HCEC 1CT (cell line): ENCODE results near the gene TBC1D4.
"Not testable (repeated sequence)": the region's sequence is repeated elsewhere in the genome, so short reads cannot be mapped to it uniquely, and the experiment has no call there.

Source experiments
- DNase-seq: peaks from one replicate; pipeline ENCODE4 v3.0.0-alpha.2; 2017

TBC1D4 gene

DNA sequence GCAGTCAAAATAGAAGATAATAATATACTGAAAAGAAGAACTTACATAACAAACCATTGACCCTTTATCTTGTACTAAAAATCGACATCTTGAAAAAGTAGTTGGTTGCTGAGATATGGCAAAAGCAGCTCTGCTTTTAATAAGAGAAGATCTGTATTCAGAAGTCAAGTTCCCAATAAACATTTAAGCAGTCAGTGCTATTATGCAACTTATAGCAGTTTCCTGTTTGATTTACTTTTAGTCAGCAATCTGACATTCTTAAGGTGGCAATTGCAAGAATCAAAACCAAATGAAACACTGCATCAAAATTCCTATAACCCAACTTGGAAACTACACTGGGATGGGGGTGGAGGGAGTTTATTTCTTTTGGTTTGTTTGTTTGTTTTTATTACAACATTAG, 165.5 kb downstream of the TBC1D4 start:
- DNase-seq: peak; percentile 51

DNA sequence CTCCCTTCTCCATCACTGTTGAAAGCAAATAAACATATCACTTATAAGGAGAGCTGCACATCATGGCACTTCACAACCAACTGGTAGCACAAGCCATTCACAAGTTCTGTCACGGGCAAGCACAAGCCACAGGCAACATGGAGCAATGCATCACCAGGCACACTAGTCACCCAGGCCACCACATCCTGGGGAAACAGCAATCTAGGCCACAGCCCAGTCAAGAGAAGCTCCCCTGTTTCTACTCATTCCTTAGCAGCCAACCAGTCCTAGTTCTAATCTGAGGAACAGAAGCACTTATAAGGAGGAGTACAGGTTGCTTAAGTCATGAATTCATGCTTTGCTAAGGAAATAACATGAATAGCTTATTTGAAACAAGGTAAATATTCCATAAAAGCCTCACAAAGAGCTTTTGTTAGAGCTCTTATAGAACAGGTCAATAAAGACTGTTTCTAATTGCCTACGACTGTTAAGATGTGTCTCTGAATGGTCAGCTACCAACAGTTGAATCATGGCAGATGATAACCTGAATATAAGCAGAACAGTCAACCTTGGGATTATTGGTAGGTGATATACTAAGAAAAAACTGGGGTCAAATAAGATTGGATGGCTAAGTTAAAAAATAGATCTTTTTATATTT, 169.0 kb downstream of the TBC1D4 start:
- DNase-seq: no peak

DNA sequence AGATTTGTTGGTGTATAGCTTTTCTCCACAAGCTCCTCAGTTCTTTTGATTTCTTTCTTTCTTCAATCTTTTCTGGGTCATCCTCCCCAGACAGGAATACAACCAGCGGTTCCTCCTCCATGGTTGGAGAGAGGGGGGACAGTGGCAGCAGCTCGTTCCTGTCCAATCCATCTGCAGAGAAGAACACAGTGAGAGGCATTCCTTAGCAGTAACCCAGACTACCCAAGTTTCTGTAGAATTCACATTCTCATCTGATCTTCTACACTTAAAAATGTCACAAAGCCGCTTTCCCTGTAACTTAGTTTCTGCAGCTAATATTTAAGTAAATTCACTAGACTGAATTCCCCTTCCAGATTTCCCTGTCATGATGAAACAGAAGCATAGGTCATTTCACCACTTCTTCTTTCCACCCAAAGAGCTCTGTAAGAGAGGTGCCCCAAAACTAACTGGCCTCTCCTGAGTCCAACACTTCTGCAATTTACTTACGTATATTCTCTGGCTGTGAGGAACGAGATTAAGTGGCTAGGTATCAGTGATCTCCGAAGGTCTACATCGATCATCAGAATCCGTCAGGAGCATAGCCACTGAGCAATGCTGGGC, 171.9 kb downstream of the TBC1D4 start:
- no peak for DNase-seq

DNA sequence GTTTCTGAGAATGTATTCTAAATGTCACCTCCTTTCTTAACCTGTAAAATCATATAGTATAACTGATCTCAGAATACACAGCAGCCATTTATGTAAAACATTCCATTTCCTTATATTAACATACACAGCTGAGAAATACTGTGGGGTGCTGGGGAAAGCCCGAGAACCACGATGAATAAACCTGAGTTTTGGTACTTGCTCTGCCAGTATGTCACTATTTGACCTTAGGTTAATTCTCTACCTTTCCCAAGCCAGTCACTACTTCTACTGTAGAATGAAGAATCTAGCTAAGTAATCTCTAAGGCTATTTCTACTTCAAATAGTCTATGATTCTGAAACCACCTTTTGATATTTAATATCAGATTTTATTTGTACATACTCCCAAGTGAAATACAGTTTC, 173.7 kb downstream of the TBC1D4 start:
- DNase-seq: no peak

DNA sequence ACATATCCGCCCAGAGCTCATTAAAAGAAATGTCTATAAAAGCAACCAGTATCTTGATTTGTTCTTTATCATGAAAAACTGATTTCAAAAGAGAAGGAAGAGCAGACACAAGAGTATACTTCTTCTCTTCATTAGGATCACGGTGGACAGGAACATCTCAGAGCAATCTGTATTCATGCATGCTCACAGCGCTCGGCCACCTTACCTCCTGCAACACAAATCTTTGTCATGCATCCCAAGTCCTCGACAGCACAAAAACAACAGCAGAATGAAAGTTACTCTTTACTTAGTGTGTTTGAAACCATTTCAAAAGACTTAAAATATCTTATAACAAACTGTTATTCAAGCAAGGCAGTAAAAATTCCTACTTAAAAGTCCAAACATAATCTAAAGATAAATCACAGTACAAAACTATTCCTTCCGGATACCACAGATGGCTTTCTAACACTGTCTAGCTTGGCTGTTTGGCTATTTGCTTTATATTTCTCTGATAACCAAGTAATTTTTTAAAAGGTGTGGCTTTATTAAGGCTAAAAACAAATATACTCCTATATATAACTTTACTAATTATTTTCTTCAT, 174.5 kb downstream of the TBC1D4 start:
- no peak for DNase-seq

DNA sequence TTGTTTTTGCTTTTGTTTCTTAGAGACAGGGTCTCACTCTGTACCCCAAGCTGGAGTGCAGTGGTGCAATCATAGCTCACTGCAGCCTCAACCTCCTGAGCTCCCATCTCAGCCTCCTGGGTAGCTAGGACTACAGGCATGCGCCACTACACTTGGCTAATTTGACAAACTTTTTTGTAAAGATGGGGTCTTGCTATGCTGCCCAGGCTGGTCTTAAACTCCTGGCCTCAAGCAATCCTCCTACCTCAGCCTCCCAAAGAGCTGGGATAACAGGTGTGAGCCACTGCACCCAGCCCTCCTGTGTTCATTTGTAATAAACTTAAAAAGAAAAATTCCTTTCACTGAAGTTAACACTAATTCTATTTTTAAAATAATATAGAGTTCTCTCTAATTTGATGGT, 175.0 kb downstream of the TBC1D4 start:
- not testable (repeated sequence) for DNase-seq

DNA sequence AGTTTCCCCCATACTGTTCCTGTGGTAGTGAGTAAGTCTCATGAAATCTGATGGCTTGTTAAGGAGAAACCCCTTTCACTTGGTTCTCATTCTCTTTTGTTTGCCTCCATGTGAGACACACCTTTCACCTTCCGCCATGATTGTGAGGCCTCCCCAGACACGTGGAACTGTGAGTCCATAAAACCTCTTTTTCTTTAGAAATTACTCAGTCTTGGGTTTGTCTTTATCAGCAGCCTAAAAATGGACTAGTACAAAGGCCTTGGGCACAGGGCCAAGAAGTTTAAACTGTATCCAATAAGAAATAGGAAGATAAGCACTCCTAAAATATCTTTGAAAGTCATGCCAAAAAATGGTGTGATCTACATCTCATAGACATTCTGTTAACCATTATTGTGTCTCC, 176.9 kb downstream of the TBC1D4 start:
- DNase-seq: no peak

DNA sequence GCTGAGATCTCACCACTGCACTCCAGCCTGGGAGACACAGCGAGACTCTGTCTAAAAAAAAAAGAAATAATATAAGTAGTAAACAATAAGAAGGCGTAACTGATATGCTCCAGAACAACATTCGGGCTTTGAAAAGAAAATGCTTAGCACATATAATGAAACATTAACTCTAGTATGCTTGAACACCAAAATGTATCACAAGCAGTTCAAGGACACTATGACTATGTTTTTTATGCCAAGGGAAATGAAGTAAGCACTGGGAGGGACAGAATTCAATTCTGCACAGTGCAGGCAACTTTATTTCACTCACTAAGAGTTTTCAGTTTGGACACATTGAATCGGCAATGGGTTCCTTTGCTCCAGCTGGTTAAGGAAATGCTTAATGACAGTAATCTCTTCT, 178.7 kb downstream of the TBC1D4 start:
- no peak for DNase-seq

DNA sequence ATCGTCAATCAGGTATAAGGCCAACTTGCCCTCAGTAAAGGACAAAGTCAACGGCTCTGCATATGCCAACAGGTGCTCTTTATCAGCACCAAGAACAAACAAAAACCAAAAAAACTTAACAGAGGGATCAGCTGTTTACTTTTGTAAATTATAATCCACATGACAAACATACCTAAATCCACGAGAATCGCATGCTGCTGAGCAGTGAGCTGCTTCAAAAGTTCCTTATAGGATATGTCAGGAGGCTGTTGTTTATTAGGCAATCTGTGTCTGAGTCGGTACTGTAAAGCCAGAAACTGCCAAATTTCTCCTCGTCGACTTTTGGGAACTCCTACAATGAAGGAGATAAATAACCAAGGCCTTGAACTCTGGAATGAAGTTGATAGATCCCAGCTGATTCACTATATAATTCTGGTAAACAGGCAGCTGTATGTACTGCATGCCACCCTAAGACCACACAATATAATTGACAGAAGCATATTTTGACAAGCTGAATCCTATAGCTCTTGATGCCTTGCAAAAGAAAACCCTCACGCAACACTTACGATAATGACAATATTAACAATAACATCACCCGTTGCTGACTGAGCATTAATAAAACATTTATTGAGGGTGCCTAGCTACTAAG, 179.8 kb downstream of the TBC1D4 start:
- no peak for DNase-seq

DNA sequence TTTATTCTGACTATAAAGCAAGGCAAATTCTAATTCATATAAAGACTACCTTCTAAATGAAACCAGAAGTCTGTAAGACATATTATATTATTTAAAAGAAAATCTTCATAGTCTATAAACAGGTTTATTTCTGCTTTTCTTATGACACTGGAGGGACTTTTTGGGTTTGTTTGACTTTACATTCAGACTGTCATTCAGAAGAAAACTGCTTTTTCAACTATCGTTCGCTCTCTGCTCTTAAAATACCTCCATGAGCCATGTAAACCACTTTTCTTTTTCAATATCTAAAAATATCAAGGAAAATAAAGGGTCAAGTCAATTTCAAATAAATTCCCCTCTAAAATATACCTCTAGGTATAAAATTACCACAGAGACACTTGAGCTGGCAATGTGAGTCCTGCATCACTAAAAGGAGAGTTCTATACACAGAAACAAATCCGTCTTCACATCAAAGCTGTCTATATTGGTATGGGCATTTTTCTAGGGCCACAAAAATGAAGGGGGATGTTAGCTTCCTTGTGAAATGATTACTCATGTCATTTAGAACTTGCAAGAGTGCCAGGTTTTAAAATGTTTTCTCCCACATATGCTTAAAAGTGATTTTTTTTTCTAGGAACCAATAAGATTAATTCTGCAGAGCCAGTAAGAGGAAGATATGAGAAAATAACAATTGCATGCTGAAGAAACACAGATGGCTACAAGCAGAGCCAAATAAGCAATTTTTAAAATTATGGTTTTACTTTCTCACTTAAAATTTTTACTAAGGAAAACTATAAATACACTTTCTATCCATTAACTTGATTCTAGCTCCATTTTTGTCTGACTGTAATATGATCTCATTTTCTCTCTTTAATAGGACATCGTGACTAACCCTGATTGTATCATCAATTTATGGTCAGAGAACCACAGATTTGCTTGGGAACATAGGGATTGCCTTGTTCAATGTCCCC, 181.8 kb downstream of the TBC1D4 start:
- peak; percentile 58 for DNase-seq

DNA sequence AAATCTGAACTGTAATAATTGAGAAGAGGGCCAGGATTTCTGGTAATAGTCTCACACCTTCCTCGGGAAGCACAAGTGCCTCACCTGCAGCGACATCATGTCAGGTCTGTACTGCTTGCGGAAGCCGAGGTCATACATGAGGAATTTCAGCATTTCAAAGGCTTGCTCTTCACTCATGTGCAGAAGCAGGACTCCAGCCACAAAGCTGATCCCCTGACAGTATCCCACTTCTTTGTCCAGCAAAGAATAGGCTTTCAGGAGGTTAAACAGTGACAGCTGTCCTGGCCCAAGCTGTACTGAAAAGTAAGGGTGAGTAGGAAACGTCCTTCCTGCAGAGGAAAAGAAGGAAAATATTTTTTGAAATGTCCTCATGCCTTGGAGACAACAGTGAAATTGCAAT, 182.7 kb downstream of the TBC1D4 start:
- DNase-seq: no peak

DNA sequence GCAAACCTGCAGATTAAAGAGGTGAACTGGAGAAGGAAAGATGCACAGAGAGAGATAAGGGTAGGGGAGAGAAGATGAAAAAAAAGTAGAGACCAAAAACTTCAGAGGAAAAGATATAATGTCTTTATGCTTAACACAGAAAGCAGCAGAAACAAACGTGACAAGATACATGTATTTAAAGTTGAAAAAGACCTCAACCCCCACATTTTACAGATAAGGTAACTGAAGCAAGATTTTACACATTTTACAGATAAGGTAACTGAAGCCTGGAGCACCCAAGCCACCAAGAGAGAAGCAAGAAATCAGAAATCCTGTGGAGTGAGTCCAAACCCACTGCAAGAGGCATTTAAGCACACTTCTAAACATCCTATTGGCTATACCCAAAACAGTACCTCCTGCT, 185.3 kb downstream of the TBC1D4 start:
- DNase-seq: no peak

DNA sequence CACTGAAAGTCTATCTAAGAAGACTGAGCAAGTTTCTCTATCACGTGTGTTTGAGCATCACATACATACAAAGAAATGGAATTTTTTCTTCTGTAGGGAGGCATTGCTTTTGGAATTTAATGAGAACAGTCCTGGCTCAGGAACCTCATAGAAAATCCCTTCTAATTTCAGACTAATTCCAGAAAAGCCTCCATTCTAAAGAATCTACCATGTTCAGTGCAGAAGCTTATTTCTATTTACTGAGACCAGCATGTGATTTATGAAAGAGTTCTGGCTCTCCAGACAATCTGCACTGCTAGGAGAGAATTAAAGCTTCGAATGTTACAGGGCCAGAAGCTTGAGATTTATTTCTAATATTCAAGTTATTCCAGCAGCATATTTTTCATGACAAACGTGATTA, 186.8 kb downstream of the TBC1D4 start:
- DNase-seq: no peak

DNA sequence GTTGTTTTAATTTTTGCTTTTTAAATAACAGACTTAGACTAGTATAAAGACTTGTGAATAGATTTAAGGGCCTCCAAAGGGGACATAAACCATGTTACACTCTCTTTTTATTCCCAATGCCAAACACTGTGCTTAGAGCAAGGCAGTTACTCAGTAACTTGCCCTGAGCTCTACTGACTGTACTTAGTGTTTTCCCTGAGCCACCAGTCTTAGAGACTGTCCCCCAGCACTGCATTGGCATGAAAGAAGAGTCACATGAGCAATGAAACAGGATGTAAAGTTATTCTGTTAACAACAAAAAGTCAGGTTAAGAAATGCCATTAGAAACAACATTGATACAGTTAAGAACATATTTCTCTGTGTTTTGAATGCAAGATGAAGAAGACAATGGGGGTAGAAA, 187.9 kb downstream of the TBC1D4 start:
- DNase-seq: no peak

DNA sequence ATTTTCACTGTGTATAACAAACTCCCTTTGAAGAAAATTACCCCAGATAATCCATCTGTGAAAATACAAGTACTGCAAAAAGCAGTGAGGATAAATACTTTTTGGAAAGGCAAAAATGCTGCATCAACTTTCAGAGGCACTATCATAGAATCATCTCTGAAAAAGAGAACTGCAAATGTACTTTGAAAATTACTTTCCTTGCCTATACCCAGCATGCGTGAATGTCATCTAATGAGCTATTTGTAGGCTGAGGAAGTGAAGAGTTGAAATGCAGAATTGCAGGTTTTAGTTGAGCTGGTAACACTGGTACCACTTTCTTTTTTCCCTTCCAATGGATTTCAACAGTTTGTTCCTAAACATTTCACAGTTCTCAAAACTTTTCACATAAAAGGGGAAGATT, 196.7 kb downstream of the TBC1D4 start:
- DNase-seq: no peak

DNA sequence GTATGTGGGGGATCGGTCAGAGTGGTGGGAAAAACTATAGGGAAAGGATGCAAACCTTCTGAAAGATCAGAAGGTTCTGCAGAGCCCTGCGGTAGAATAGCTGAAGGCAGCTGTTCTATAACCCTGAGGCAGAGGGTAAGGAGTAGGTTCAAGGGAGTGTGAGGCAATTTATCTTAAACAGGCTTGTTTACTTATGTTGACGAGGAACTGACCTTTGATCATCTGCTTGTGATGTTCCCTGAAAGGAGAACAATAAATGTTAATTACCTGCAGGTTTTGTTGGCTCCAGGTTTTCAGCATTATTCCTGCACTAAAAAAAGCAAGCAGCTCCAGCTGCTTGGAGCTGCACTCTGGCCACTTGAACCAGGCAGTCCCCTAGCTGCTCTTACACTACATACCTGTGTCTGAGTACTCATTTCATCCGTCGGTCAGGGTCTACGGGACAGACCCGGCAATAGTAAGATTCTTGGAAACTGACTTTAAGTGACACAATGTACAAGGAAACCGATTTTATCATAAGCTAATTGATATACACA, 202.1 kb downstream of the TBC1D4 start:
- no peak for DNase-seq

DNA sequence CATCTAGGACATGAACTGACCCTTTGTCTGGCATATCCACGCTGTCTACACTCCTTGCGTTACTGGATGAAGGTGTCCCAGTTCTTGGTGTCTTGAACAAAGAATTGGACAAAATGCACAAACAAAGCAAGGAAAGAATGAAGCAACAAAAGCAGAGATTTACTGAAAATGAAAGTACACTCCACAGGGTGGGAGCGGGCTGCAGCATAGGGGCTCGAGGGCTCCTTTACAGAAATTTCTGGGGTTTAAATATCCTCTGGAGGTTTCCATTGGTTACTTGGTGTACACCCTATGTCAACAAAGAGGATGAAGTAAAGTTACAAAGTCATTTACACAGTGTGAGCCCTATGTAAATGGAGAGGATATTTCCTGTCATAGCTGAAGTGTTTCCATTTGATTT, 208.3 kb downstream of the TBC1D4 start:
- DNase-seq: not testable (repeated sequence)

DNA sequence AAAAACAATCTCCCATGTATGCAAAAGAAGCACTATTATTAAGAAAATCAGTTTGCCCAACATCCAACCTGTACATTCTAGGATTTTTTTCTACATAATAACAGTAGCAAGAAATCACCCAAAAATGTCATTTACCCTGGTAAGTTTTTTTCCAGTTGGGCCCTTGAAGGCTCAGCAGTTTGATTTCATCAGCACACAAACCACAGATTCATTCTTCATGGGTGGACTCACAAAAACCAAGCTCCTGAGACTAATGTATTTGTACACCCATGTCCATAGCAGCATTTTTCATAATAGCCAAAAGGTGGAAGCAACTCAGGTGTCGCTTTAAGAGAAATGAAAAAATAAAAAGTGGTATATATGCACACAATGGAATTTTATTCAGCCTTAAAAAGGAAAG, 210.1 kb downstream of the TBC1D4 start:
- no peak for DNase-seq

DNA sequence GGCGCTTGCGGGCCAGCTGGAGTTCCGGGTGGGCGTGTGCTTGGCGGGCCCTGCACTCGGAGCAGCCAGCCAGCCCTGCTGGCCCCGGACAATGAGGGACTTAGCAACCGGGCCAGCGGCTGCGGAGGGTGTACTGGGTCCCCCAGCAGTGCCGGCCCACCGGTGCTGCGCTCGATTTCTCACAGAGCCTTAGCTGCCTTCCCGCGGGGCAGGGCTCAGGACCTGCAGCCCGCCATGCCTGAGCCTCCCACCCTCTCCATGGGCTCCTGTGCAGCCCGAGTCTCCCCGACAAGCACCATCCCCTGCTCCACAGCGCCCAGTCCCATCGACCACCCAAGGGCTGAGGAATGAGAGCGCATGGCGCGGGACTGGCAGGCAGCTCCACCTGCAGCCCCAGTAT, 213.5 kb downstream of the TBC1D4 start:
- not testable (repeated sequence) for DNase-seq

DNA sequence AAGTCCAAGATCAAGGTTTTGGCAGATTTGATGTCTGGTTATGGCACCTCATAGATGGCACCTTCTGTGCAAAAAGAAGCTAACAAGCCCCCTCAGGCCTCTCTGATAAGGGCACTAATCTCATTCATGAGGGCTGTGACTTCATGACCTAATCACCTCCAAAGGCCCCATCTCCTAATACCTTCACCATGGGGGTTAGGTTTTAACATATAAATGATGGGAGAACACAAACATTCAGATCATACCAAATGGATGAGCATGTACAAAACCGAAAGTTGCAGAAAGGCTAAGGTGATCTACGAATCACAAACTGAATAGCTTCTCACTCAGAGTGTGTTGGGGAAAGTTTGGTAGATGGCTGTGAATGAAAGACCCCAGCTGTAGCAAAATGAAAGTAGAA, 217.4 kb downstream of the TBC1D4 start:
- no peak for DNase-seq

DNA sequence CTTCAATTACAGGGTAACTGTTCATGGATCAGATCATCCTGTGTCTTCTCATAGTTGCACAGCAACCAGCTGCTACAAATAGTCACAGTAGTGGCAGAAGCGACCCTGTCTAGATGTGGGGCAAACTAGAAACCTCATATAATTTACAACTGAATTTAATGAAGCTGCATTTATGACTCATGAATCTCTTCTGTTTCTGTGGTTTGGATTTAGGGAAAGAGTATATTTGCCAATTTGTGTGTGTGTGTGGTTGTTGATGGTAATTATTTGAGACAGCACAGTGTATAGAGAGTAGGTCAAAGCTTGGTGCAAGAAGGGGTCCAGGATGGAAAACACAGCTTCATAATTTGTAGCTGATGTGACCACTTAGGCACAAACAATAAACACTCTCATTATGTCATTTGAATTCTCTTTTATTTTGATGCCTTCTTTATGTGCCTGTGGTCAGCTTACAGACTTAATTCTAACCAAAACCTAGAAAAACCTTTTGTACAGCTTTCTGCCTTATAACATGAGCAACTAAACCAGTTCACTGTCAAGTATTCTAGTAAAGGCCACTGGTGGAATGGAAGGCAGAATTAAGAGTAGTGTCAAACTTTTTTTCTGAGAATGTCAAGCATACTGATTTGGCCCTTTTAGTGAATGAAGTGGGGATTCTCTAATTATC, 218.1 kb downstream of the TBC1D4 start:
- peak; percentile 24 for DNase-seq

DNA sequence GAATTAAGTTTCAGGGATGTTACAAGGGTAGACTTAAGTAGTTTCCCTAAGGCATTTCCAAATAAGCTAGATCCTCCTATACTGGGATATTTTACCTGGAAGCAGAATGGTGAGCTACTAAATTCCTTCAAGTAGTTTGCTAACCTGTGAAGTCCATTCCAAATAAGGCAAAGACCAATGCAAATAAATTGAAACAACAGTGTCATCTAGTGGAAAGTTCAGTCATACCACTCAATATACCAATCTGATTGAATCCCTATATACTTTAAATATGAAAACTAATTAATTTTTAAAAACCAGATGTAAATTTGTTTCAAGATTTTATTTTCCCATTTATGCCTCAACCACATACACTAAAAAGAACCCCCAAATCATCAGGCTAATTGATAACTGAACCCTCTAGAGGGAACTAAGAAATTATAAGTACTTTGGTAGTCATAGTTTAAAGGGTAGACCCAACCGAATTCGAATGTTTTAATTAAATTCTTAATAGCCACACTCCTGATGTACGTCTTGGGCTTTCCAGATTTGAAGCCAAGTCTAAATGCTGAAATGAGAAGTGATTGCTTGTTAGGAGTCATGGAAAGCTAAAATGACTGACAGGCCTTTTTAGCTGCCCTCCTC, 223.7 kb downstream of the TBC1D4 start:
- DNase-seq: peak; percentile 40
